Renal cortical epithelial cell (primary cell): Measurements from ENCODE around the gene EVA1C. TPM values are rescaled to one million over a fixed set of nuclear protein-coding genes. Genes with fewer than 3 reads are reported as not detected.
"Not testable (repeated sequence)": the region's sequence is repeated elsewhere in the genome, so short reads cannot be mapped to it uniquely, and the experiment has no call there.

Experiments
- DNase-seq: peaks from one replicate; pipeline ENCODE4 v3.0.0-alpha.2; 2011; ENCODE audit warnings: low read depth
- total RNA-seq: library from RNA; depleted of rRNA; stranded (reverse); fragments of >200 nt; gene quantifications from 2 replicates; pipeline ENCODE4 v1.2.3, GENCODE V29; 2014

EVA1C gene
- 0.69 and 0.70 TPM in 2 replicates for total RNA-seq

GRCh38 chr21:32412162-32413014 lies at the start of gene EVA1C:
Gene EVA1C, plus strand, starts transcription at chr21:32412706. Its CDS starts 148 bp downstream, at chr21:32412854.
- DNase-seq, result no peak

GRCh38 chr21:32364387-32364786 lies 48.1 kb upstream of the EVA1C start:
- no peak for DNase-seq

- no peak for DNase-seq
Measured at GRCh38 chr21:32364796-32365195, 47.7 kb upstream of the EVA1C start.

GRCh38 chr21:32366191-32366590 lies 46.3 kb upstream of the EVA1C start:
- DNase-seq, result no peak

GRCh38 chr21:32367158-32367557 lies 45.3 kb upstream of the EVA1C start:
- no peak for DNase-seq

- DNase-seq, result no peak
Measured at GRCh38 chr21:32368386-32368785, 44.1 kb upstream of the EVA1C start.

GRCh38 chr21:32368961-32369360 lies 43.5 kb upstream of the EVA1C start:
- DNase-seq, result not testable (repeated sequence)

GRCh38 chr21:32370998-32371766 lies 41.3 kb upstream of the EVA1C start:
- DNase-seq, result no peak

- peak; percentile 44 for DNase-seq
Measured at GRCh38 chr21:32371913-32372314, 40.6 kb upstream of the EVA1C start.

- DNase-seq, result no peak
Measured at GRCh38 chr21:32372755-32373154, 39.8 kb upstream of the EVA1C start.

GRCh38 chr21:32377506-32377905 lies 35.0 kb upstream of the EVA1C start:
- DNase-seq, result no peak

- DNase-seq, result no peak
Measured at GRCh38 chr21:32377991-32378390, 34.5 kb upstream of the EVA1C start.

- DNase-seq, result no peak
Measured at GRCh38 chr21:32378956-32379355, 33.5 kb upstream of the EVA1C start.

GRCh38 chr21:32380940-32381339 lies 31.6 kb upstream of the EVA1C start:
- DNase-seq, result no peak

- DNase-seq, result no peak
Measured at GRCh38 chr21:32381571-32381970, 30.9 kb upstream of the EVA1C start.

GRCh38 chr21:32382108-32382644 lies 30.3 kb upstream of the EVA1C start:
- peak; percentile 72 for DNase-seq

GRCh38 chr21:32383812-32384211 lies 28.7 kb upstream of the EVA1C start:
- DNase-seq, result no peak

- DNase-seq, result peak; percentile 35
Measured at GRCh38 chr21:32386195-32386870, 26.2 kb upstream of the EVA1C start.

- no peak for DNase-seq
Measured at GRCh38 chr21:32387151-32387550, 25.4 kb upstream of the EVA1C start.

- DNase-seq, result no peak
Measured at GRCh38 chr21:32388306-32388705, 24.2 kb upstream of the EVA1C start.

- no peak for DNase-seq
Measured at GRCh38 chr21:32389337-32390015, 23.0 kb upstream of the EVA1C start.
